IMR-90 (cell line): ENCODE data around the gene IL19. TPM values are rescaled to one million over a fixed set of nuclear protein-coding genes. Genes with fewer than 3 reads are reported as not detected.

ENCODE experiments used
- ATAC-seq: fragments of 200-7000 bp; cut with Tn5 transposase; 2 replicates; pipeline ENCODE4 v1.9.1; 2020; ENCODE audit warnings: low read depth, mild to moderate bottlenecking, moderate library complexity
- BruUV-seq: library from RNA; stranded (reverse); fragments of 400-500 nt; replicated peaks from 2 replicates; lab custom pipeline; 2021; lab: Mats Ljungman, UMichigan
- CTCF ChIA-PET: fragments of 300-600 bp; formaldehyde crosslinking; extraction: SDS; loops from one replicate; lab custom pipeline; 2021; ENCODE audit warnings: antibody characterized with exemption; lab: Yijun Ruan, JAX
- POLR2A ChIA-PET: fragments of 300-600 bp; sonication (Branson Sonifier 250); formaldehyde crosslinking; loops from one replicate; lab custom pipeline; 2022; ENCODE audit warnings: antibody characterized with exemption; ENCODE audit not compliant: unreplicated experiment; lab: Charles Lee
- DNase-seq: peaks from one replicate; pipeline ENCODE4 v3.0.0; 2013
- H2AFZ ChIP-seq: replicated peaks from 2 replicates; pipeline ENCODE3; 2013; ENCODE audit warnings: low read length, mild to moderate bottlenecking; ENCODE audit not compliant: poor library complexity
- H2AK5ac ChIP-seq: 2 replicates; pipeline ENCODE4 v1.6.1; 2013; ENCODE audit warnings: low read depth, low read length, inconsistent platforms
- H2AK9ac ChIP-seq: replicated peaks from 2 replicates; pipeline ENCODE3; 2013; ENCODE audit warnings: mild to moderate bottlenecking, low read depth, low read length, moderate library complexity; ENCODE audit not compliant: poor library complexity
- H2BK120ac ChIP-seq: 2 replicates; pipeline ENCODE4 v1.6.1; 2013; ENCODE audit warnings: low read depth, low read length, inconsistent platforms
- H2BK15ac ChIP-seq: 3 replicates; pipeline ENCODE4 v1.6.1; 2013; ENCODE audit warnings: low read depth, low read length, inconsistent platforms
- H2BK20ac ChIP-seq: 2 replicates; pipeline ENCODE4 v1.6.1; 2013; ENCODE audit warnings: low read depth, mild to moderate bottlenecking, inconsistent platforms, low read length, moderate library complexity
- H2BK5ac ChIP-seq: 2 replicates; pipeline ENCODE4 v1.6.1; 2013; ENCODE audit warnings: mild to moderate bottlenecking, low read depth, low read length, inconsistent platforms; ENCODE audit not compliant: poor library complexity, severe bottlenecking
- H3K14ac ChIP-seq: replicated peaks from 2 replicates; pipeline ENCODE4 v1.6.1; 2013; ENCODE audit warnings: low read depth, low read length, inconsistent platforms
- H3K18ac ChIP-seq: 2 replicates; pipeline ENCODE4 v1.6.1; 2013; ENCODE audit warnings: low read depth, low read length, control low read depth
- H3K23ac ChIP-seq: 2 replicates; pipeline ENCODE4 v1.6.1; 2013; ENCODE audit warnings: low read depth, low read length, inconsistent platforms
- H3K27ac ChIP-seq: 2 replicates; pipeline ENCODE4 v1.5.1; 2013; ENCODE audit warnings: mild to moderate bottlenecking, control low read depth, low read length; ENCODE audit not compliant: insufficient read depth
- H3K27me3 ChIP-seq: 2 replicates; pipeline ENCODE4 v1.6.1; 2013; ENCODE audit warnings: low read length; ENCODE audit not compliant: control insufficient read depth, insufficient read depth
- H3K36me3 ChIP-seq: 2 replicates; pipeline ENCODE4 v1.6.1; 2013; ENCODE audit warnings: low read length, mixed read lengths; ENCODE audit not compliant: control insufficient read depth, insufficient read depth
- H3K4ac ChIP-seq: 2 replicates; pipeline ENCODE4 v1.6.1; 2013; ENCODE audit warnings: low read depth, low read length, inconsistent platforms
- H3K4me1 ChIP-seq: 2 replicates; pipeline ENCODE4 v1.6.1; 2013; ENCODE audit warnings: low read length, mixed read lengths; ENCODE audit not compliant: control insufficient read depth, insufficient read depth
- H3K4me2 ChIP-seq: 2 replicates; pipeline ENCODE4 v1.6.1; 2013; ENCODE audit warnings: low read depth, mild to moderate bottlenecking, control low read depth, low read length, moderate library complexity
- H3K4me3 ChIP-seq: 2 replicates; pipeline ENCODE4 v1.5.1; 2013; ENCODE audit warnings: low read depth, mild to moderate bottlenecking, control low read depth, low read length, moderate library complexity; ENCODE audit not compliant: insufficient read depth
- H3K56ac ChIP-seq: 2 replicates; pipeline ENCODE4 v1.6.1; 2013; ENCODE audit warnings: low read length, inconsistent platforms; ENCODE audit not compliant: insufficient read depth; ENCODE audit errors: extremely low read depth
- H3K79me1 ChIP-seq, 2 experiments: 2 replicates each; pipeline ENCODE4 v1.6.1; 2013; ENCODE audit warnings: low read length in 2 of 2, inconsistent platforms in 1 of 2, low read depth in 1 of 2
- H3K9ac ChIP-seq: 2 replicates; pipeline ENCODE4 v1.6.1; 2013; ENCODE audit warnings: low read depth, low read length, control low read depth
- H3K9me1 ChIP-seq: 2 replicates; pipeline ENCODE4 v1.6.1; 2013; ENCODE audit warnings: low read length, inconsistent platforms; ENCODE audit not compliant: insufficient read depth
- H3K9me3 ChIP-seq: 2 replicates; pipeline ENCODE4 v1.6.1; 2013; ENCODE audit warnings: low read length; ENCODE audit not compliant: control insufficient read depth, insufficient read depth
- H4K20me1 ChIP-seq: 2 replicates; pipeline ENCODE4 v1.6.1; 2013; ENCODE audit warnings: low read length, inconsistent platforms; ENCODE audit not compliant: insufficient read depth
- H4K5ac ChIP-seq: 2 replicates; pipeline ENCODE4 v1.6.1; 2013; ENCODE audit warnings: mild to moderate bottlenecking, low read depth, low read length, control low read depth
- H4K8ac ChIP-seq, 2 experiments: 2 replicates each; pipeline ENCODE4 v1.6.1; 2013; ENCODE audit warnings: low read depth in 2 of 2, low read length in 2 of 2, control low read depth in 1 of 2, inconsistent platforms in 1 of 2
- H4K91ac ChIP-seq: 2 replicates; pipeline ENCODE4 v1.6.1; 2013; ENCODE audit warnings: low read depth, low read length, inconsistent platforms; ENCODE audit not compliant: insufficient read depth
- RFX5 ChIP-seq: IDR thresholded peaks from 2 replicates; pipeline ENCODE4 v1.8.0; 2012; ENCODE audit warnings: low read depth, mild to moderate bottlenecking, low read length, moderate library complexity
- WGBS, 2 experiments: methylation state at CpG; one replicate each; pipeline versions ENCODE4 v1.1.5 to v1.1.7; 2013; ENCODE audit warnings: missing lambda C conversion rate in 2 of 2; ENCODE audit not compliant: insufficient read length in 1 of 2; ENCODE audit errors: extremely low coverage in 2 of 2; 5-methylcytosine and 5-hydroxymethylcytosine counted together
- dilution Hi-C: fragments of 300-500 bp; cut with HindIII; formaldehyde crosslinking; loops from one replicate; pipeline ENCODE4 v1.14.3; 2018; ENCODE audit warnings: low sequenced_read_pairs; ENCODE audit not compliant: unreplicated experiment
- in situ Hi-C: fragments of 300-500 bp; cut with MboI; formaldehyde crosslinking; loops from 3 replicates; pipeline ENCODE4 v1.14.3; 2019; ENCODE audit warnings: low sequenced_read_pairs, inconsistent platforms, mixed read lengths
- intact Hi-C: fragments of 100-400 bp; cut with micrococcal nuclease; formaldehyde crosslinking; loops from 2 replicates; pipeline ENCODE4 v1.10.0; 2022
- polyA plus RNA-seq, 3 experiments: library from polyadenylated mRNA; depleted of rRNA; stranded (reverse); fragments of >200 nt; gene quantifications; 2 replicates each; pipeline ENCODE4 v1.2.3, GENCODE V29; 2012; ENCODE audit warnings: low replicate concordance in 1 of 3
- total RNA-seq: library from RNA; depleted of rRNA; stranded (reverse); fragments of >200 nt; gene quantifications from 2 replicates; pipeline ENCODE4 v1.2.3, GENCODE V29; 2012
- TF ChIP-seq, protein P1 (sequence below): fragments of 150-350 bp; IDR thresholded peaks from 2 replicates; pipeline ENCODE4 v1.6.1; 2017; ENCODE audit warnings: mild to moderate bottlenecking, antibody characterized with exemption, low read length, low read depth

IL19 gene
- total and polyA plus RNA-seq, 2 of the 4 experiments (the other 2 are of a cell fraction) = not detected

DNA sequence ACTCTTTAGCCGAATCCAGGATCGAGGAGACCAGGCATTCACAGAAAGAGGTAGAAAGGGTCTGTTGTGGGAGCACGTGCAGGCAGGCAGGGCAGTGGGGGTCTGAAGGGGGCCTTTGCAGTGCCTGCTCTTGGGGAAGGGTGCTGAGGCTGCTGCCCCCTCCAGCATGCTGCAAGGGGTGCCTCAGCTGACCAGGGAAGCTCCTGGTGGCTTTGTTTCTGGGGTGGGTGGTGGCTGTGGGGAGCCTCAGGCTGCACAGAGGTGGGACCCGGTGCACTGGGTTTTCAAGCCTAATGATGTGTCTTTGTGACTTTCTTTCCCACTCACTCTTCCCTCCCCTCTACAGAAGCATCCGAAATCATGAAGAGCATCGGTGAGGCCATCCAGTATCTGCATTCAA is 41.5 kb upstream of the IL19 start:
- in situ Hi-C loops = no loop called here
- H2AK5ac ChIP-seq = no peak overlapping the region
- H2BK15ac ChIP-seq = no peak overlapping the region
- dilution Hi-C loops = no loop called here
- no peak overlapping the region for H2BK20ac ChIP-seq
- H2AFZ ChIP-seq = no peak overlapping the region
- ChIA-PET POLR2A (no interaction called here), CTCF (no interaction called here)
- TF ChIP-seq, protein P1, sequence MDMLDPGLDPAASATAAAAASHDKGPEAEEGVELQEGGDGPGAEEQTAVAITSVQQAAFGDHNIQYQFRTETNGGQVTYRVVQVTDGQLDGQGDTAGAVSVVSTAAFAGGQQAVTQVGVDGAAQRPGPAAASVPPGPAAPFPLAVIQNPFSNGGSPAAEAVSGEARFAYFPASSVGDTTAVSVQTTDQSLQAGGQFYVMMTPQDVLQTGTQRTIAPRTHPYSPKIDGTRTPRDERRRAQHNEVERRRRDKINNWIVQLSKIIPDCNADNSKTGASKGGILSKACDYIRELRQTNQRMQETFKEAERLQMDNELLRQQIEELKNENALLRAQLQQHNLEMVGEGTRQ = no peak
- no peak for TF ChIP-seq RFX5
- no peak overlapping the region for H2BK120ac ChIP-seq
- no peak overlapping the region for H3K56ac ChIP-seq
- H4K91ac ChIP-seq = no peak overlapping the region
- BruUV-seq = no TSS peak
- no peak overlapping the region for H3K18ac ChIP-seq
- H3K9me1 ChIP-seq = peaks cover 25% of the 10 kb centered on the region
- peaks cover 51% of the 10 kb centered on the region for H3K36me3 ChIP-seq
- H2BK5ac ChIP-seq = no peak overlapping the region
- WGBS, 2 experiments = 87% methylated on average over 3 of the region's 6 CpGs; no CpG with 5 or more reads in 1 of the 2 experiments
- no peak overlapping the region for H3K4ac ChIP-seq
- H3K79me1 ChIP-seq = peaks cover 39 to 80% of the 10 kb centered on the region in 2 experiments
- H3K4me1 ChIP-seq = peaks cover 6% of the 10 kb centered on the region
- no peak overlapping the region for H2AK9ac ChIP-seq
- no peak for DNase-seq
- no peak overlapping the region for H3K14ac ChIP-seq
- no peak overlapping the region for H3K23ac ChIP-seq
- no peak overlapping the region for H3K27ac ChIP-seq
- no peaks in the 10 kb centered on the region for H3K27me3 ChIP-seq
- no peak overlapping the region for H3K4me3 ChIP-seq
- H3K9ac ChIP-seq = no peak overlapping the region
- no peak overlapping the region for H3K4me2 ChIP-seq
- peaks cover 62% of the 10 kb centered on the region for H4K20me1 ChIP-seq
- H4K8ac ChIP-seq = no peak overlapping the region
- no peak overlapping the region for H4K5ac ChIP-seq
- H3K9me3 ChIP-seq = no peaks in the 10 kb centered on the region
- intact Hi-C loops = loop anchor here (5.0 kb wide), 1 partner anchor 97 kb away; no protein-coding TSS in a partner anchor
- no peak for ATAC-seq
